GM19023 (cell line): ENCODE data around the gene SLC25A21.

Experiments
- ATAC-seq: cut with Tn5 transposase; IDR thresholded peaks from one replicate; pipeline ENCODE4 v1.9.1; 2021; ENCODE audit warnings: mild to moderate bottlenecking, moderate library complexity; ENCODE audit not compliant: unreplicated experiment

SLC25A21 gene

DNA sequence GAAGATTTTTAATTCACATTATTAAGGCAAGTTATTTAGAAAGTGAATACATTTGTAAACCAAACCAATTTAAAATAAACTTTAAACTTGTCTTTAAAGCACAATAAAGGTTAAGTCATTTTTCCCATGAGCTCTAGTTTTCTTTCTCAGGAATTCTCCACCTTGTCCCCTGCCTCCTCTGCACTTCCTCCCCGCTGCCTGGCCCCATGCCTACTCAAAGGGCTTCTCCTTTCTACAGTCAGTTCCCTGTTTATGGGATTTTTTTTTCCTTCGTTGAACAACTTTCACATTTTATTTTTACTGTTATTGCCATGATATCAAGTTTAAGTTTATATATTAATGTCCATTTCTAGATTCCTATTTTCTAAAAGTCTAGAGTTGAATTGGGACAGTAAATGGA, 223.0 kb downstream of the SLC25A21 start:
- ATAC-seq: no peak

- no peak for ATAC-seq
These were observed 224.1 kb downstream of the SLC25A21 start for GRCh38 chr14:36948157-36948859.

DNA sequence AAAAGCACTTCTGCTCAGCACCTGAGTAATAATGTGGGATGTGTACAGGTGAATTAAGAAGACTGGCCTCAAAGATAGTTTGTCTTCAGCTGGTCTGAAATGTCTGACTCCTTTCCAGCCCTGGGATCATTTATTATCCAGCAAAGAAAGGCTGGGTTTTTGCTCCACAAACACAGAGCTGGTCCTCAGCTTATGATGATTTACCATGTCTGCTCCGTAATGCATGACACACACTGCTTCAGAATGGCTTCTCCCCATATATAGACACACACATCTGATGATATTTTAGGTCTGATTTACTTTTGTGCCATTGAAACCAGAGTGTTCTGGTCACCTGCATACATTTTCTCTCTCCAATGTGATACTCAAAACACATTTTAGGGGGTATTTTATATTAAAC, 225.0 kb downstream of the SLC25A21 start:
- ATAC-seq: no peak

GRCh38 chr14:36946872-36947271, 225.5 kb downstream of the SLC25A21 start:
- ATAC-seq: no peak

DNA sequence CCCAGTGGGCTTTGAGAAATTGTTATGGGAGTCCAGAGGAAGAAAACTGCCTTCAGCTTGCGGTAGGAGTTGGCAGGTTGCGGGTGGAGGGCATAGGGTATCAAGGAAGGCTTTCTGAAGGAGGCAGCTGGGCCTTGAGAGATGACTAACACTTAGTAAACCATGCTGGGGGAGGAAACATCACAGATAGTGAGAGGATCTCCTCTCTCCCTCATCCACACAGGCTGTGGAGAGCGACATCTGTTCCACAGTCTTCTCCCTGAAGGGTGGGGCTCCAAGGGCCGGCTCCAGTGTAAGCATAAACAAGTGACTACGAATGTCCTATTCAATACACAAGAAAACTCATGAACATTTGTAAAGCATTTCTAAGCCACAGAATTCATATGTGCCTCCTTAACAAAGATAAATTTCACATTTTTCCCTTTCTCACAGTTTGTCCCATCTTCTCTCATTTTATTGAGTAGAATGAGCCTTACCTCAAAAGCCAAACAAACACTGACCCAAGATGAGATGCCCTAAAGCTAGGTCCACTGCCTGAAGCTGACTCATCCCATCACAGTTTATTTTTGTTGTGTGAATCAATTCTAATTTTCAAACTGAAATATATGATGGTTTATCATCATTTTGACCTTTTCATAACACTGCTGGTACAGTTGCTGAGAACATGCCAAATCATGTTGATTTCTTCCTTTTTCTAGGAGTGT, 227.9 kb downstream of the SLC25A21 start:
- ATAC-seq: no peak

GRCh38 chr14:36942522-36943245, 229.7 kb downstream of the SLC25A21 start:
- no peak for ATAC-seq

DNA sequence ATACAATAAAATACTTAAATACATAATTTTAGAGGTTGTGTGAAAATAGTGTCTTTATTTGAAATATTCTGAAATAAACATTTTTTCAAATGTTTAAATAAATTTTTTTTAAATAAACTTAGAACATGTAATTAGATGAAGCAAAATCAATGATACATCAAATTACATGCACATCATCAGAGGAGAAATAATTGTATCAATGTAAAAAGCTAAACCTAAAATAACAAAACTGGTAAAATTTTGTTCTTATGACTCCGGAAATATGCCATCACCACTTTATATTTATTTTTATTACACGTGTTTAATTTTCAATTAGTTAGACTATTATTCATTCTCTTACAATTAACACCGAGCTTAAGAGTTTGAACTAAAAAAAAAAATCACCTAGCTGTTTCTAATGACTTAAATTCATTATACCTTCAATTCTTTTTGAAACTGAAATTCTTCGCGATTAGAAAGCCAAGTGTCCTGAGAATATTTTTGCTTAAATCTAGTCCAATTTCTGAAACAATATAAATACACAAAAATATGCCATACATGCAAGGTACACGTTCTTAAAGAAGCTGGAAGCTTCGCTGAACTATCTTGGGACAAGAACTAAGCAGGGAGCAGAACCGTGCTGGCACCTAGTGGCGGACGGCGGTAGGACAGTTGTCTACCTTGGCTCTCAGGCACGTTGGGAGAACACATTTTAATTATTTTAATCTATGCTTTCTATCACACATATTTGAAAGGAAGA, 230.5 kb downstream of the SLC25A21 start:
- ATAC-seq: peak; percentile 87

- no peak for ATAC-seq
These were observed 231.9 kb downstream of the SLC25A21 start for GRCh38 chr14:36940476-36940875.

- no peak for ATAC-seq
These were observed 233.1 kb downstream of the SLC25A21 start for GRCh38 chr14:36939265-36939664.

- no peak for ATAC-seq
These were observed 233.7 kb downstream of the SLC25A21 start for GRCh38 chr14:36938678-36939077.

DNA sequence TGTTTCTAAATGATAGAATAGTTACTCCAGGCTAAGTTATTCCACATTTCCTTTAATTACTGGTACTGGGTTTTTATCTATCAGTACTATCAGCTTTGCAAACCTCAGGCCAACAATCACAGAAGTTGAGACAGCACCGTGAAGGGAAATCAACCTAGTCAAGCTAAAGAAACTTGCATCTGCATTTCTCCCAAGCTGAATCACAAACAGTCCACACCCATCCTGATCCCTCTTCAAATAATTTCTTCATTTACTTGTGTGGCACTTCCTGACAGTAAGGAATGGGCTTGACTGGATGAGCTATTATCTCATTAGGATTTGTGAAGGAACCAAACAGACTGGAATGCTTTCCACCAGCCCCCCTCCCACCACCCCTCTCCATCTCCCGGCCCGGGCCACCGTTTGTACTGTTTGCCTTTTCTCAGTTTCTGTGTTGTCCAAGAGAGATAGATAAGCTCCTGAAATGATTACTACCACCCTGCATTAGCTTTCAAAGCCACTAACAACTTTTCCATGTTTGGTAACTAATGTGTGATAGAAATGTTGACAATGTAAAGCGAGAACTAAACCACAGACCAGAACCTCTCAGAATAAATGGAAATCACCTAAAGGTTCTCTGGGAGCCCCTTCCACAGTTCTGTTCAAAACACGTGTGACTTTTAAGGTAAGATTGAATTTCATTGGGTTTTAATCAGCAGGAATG, 236.3 kb downstream of the SLC25A21 start:
- ATAC-seq: no peak

DNA sequence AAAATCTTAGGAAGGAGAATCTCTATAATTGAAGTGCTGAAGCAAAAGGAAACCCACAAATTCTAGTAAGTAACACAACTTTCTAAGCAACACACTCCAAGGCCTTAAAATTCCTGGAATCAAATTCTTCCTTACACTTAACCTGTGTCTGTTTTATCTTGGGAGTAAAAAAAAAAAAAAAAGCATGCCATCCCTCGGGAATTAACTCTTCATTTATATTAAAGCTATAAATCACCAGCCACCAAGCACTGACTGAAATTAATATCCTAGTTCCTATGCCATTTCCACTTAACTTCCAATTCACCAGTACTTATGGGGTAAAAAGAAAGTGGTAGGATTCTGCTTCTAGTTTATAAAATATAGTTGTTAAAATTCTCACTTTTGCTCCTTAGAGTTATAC, 238.1 kb downstream of the SLC25A21 start:
- no peak for ATAC-seq

DNA sequence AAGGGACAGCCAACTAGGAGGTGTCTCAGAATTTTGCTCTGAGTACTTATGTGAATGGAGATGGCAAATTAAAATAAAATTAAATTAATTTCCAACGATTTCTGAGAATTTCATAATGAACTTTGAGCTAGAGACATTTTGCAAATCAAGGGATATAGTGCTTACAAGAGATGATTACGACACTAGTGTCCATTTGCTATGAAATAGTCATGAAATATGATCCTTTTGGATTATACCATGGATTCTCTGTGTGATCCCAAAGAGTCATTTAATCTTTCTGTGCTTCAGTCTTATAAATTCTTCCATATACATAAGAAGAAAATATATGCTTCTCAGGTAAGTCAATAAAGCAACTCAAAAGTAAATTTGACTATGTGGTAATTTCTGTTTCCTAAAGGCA, 240.6 kb downstream of the SLC25A21 start:
- no peak for ATAC-seq

GRCh38 chr14:36928432-36928831, 244.0 kb downstream of the SLC25A21 start:
- ATAC-seq: no peak

- no peak for ATAC-seq
These were observed 247.3 kb downstream of the SLC25A21 start for GRCh38 chr14:36925094-36925493.

DNA sequence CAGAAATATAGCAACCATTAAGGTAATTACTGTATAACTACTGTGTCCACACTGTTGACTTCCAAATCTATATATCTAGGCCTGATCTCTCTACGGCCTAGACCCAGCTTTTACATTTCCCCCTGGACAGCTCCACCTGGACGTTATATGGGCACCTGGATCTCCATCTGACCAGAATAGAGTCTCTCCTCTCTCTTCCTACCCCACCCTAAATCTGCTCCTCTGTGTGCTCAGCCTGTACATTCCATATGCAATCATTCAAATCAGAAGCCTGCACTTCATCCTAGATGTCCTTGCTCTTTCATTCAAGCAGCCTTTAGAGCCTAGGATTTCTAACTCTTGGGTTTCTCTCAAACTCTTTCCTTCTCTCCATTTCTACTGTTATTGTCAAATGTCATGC, 255.7 kb downstream of the SLC25A21 start:
- no peak for ATAC-seq

- no peak for ATAC-seq
These were observed 257.3 kb downstream of the SLC25A21 start for GRCh38 chr14:36915081-36915480.

GRCh38 chr14:36910578-36910977, 261.8 kb downstream of the SLC25A21 start:
- no peak for ATAC-seq

DNA sequence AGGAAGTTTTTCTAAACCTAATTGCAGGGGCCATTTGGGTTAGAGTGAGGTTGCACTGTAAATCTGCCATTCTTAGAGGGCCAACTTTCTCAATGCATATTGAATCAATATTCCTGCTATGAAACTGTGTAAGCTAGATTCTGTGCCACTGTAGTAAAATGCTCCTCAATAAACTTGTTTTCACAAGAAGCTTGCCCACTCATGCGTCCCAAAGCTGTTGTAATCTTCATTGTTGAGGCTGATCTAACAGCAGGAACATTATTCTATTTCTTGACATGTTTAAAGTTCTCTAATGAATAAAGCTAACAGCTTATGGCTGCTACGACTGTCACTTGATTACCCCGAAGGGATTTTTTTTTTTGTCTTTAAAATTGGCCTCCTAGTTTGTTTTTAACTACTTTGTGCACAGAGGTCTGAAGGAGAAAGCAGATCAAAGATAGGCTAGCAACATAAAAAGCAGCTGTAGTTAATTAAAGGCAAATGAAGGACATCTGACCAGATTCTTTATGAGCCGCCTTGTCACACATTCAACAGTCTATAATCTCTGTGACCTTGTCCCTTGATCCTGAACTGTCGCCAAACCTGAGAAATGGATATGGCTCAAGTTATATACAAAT, 267.0 kb downstream of the SLC25A21 start:
- no peak for ATAC-seq

GRCh38 chr14:36901861-36902260, 270.5 kb downstream of the SLC25A21 start:
- no peak for ATAC-seq
